ENCODE measurements around the gene TRAPPC11.
A peak's percentile ranks its signal among the peaks of the same experiment; 100 is the strongest.

Gene TRAPPC11

DNA sequence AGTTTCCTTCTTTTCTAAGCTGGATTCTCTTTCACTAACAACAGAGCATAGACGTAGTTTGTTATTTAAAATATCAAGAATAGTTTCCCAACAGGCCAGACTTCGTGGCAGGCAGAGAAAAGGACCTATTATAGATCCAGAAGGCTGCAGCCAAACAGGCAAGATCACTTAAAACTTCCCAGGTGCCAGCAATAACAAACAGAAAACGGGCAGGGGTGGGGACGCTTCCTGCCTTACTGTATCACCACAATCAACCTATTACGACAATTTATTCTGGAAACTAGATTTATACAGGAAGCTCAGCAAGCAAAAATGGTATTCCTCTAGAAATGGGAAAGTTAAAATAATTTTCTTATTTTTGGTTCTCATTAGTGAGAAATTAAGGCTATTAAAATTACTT lies 22.2 kb upstream of the TRAPPC11 start:
- no peak for DNase-seq (ENCODE audit: extremely low read depth in 1 of 2, low read depth in 1 of 2)

DNA sequence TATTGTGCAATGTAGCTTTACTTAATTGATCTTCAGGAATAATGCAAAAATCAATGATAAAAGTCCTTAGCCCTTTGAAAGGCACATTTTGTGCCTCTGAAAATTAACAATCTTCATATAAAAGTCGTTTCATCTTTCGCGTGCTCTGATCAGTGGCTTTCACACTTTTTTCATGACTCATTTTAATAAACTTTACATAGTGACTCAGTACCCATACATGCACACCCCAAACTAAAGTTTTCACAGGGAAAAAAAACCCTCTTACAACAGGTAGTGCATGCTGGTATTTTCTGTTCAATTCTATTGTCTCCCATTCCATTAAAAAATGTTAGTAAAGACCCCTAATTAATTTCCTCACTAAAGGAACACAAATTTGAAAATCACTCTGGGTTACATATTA lies 21.6 kb upstream of the TRAPPC11 start:
- DNase-seq (ENCODE audit: extremely low read depth in 1 of 2, low read depth in 1 of 2) = no peak

DNA sequence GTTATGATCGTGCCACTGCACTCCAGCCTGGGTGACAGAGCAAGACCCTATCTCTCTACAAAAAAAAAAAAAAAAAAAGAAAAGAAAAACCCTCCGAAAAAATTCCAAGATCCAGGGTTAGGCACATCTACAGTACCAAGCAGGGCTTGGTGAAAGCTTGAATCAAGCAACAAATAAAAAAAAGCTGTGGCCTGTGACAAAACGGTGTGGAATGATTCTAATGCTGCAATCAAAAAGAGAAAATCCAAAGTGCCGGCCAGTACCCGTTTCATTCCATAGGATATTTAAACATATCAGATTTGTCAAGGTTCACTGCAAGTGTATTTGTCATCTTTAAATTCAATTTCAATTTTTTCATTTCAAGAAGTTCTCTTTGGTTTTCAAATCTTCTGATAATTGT lies 20.7 kb upstream of the TRAPPC11 start:
- no peak for DNase-seq (ENCODE audit: extremely low read depth in 1 of 2, low read depth in 1 of 2)

DNA sequence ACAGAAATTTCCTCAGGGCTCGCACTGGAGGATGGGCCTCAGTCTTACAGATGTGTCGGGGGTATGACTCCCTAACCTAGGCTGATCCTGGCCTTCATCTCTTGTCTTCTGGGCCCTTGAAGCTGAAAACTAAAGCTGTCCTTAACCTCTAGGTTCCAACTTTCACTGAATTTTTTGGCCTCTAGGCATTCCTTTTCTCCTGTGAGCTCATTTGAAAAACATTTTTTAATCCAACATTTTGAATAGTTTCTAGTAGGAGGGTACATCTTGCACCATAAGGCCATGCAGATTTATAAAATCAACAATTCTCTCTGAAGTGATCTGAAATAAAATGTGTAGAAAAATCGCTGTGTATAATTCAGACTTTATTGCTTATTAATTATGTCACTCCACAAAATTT lies 19.8 kb upstream of the TRAPPC11 start:
- DNase-seq (ENCODE audit: extremely low read depth in 1 of 2, low read depth in 1 of 2) = no peak

DNA sequence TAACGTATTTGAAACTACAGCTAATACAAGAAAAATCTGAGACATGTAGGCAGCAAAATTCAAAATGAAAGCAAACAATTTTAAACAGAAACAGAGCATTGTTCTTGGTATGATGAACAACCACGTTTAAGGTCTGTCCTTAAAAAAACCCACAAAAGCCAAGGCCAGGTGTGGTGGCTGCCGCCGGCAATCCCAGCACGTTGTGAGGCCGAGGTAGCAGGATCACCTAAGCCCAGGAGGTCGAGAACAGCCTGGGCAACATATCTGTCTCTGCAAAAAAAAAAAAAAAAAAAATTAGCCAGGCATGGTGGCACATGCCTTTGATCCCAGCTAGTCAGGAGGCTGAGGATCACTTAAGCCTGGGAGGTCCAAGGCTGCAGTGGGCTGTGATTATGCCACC lies 13.8 kb upstream of the TRAPPC11 start:
- no peak for DNase-seq (ENCODE audit: extremely low read depth in 1 of 2, low read depth in 1 of 2)

DNA sequence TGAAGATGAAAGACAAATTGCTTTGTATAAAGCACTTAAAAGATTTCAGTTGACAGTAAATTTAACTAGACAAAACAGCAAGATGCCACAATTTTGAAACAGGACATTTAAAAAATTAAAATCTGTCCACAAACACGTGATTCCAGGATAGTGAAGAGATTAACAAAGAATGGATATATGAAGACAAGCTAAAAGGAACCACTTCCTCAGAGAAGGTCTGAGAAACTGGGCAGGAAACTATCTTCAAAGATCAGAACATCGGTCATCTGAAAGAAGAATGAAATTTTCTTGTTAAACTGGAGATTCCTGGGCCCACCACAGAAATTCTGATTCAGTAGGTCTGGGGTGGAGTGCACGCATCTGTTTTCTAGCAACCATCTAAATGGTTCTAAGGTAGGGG lies 1.5 kb upstream of the TRAPPC11 start:
- DNase-seq (ENCODE audit: extremely low read depth in 1 of 2, low read depth in 1 of 2) = no peak

DNA sequence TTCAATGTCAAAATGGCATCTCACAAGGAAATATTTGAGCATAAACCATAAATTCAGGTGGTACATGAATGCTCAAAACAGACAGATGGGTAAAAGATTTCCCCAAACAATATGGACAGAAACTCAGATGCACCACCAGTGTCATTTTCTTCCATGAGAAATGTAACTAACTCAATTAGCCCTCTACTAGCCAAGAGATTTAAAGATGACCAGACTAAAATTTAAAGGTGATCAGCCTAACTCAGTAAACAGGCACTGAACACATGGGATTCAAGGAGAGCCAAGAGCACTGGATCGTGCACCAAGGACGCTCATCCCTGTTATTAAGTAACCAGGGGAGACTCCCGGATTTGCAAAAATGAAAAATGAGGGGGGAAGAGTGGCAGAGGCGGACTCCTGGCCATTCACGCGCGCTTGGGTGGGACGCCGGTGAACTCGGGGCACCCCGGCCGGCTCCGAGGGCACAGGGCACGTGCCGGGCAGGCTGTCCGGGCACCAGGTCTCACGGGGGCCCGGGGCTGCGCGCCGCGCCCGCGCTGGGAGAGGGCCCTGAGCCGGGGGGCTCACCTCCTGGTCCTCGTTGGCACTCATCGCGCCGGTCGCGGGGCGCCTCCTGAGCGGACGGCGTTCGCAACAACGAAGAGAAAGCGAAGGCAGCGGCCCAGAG lies 598 bp upstream of the TRAPPC11 start:
- peak in 1 of 2 donors; percentile 4 for DNase-seq (ENCODE audit: extremely low read depth in 1 of 2, low read depth in 1 of 2)

DNA sequence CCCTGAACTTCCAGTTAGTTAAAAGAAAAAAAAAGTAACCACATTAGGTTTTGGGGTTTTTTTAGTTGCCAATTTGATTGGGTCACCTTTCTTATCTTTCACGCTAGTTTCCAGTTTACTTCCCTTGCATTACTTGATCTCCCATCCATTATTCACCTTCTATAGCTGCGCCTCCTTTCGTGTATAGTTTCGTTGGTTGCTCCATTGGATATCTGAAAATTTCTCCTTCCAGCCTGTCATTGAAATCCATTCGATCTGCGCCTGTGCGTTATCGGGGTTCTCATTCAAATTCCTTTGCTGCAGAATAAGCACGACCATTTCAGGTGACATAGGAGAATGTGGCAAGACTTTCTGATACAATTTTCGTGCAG lies 764 bp downstream of the TRAPPC11 start:
- DNase-seq (ENCODE audit: extremely low read depth in 1 of 2, low read depth in 1 of 2) = no peak

DNA sequence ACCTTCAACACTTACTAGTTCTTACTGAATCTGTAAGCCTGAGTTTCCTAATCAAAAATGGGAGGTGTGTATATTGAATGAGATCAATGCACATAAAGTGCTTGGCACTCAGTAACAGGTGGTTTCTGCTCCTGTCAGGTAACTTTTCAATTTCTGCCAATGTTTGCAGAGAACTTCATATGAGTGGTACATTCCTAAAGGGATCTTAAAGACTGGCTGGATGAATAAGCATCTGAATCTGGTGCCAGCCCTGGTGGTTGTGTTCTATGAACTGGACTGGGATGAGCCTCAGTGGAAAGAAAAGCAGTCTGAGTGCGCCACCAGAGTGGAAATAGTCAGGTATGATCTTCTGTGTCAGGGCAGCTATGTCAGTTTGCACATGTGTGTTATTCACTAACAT lies 7.0 kb downstream of the TRAPPC11 start:
- DNase-seq (ENCODE audit: extremely low read depth in 1 of 2, low read depth in 1 of 2) = no peak

GRCh38 chr4:183670251-183670650 lies 11.2 kb downstream of the TRAPPC11 start:
- no peak for DNase-seq (ENCODE audit: extremely low read depth in 1 of 2, low read depth in 1 of 2)

DNA sequence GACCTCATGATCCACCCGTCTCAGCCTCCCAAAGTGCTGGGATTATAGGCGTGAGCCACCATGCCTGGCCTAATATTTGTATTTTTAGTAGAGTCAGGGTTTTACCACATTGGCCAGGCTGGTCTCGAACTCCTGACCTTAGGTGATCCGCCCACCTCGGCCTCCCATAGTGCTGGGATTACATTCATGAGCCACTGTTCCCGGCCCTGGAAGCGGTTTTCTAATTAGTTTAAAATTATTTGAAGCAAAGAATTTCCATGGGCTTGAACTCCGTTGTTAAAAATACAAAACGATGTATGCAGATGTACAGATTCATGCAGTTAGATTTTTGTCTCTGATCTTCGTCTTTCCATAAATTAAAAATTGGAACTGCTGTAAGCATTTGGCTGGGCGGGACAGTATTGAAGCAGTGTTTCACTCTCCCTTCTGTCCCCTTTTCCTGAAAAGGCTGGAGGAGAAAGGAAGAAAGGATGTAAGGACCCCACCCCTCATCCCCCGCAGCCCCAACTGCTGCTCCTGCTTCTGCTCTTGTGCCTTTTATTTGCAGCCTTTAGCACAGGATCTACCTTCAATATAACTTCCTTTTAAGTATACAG lies 12.0 kb downstream of the TRAPPC11 start:
- no peak for DNase-seq (ENCODE audit: extremely low read depth in 1 of 2, low read depth in 1 of 2)

GRCh38 chr4:183674153-183674552 lies 15.1 kb downstream of the TRAPPC11 start:
- no peak for DNase-seq (ENCODE audit: extremely low read depth in 1 of 2, low read depth in 1 of 2)

GRCh38 chr4:183675625-183676024 lies 16.5 kb downstream of the TRAPPC11 start:
- DNase-seq (ENCODE audit: extremely low read depth in 1 of 2, low read depth in 1 of 2) = no peak

DNA sequence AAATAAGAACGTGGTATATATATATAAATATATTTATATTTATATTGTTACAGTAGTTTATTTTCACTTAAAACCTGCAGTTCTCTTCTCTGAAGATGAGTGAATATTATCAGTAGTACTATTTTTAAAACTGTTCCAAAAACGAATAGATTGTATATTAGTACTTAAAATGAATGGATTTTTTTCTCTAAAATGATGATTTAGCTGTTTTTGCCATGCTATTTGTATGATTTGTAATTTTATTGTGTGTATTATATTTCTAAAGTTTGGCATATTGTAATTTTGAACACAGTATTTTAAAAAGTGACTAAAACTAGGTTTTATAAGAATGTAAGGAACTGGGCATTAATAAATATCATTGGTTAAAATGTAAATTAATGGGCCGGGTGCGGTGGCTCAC lies 22.0 kb downstream of the TRAPPC11 start:
- DNase-seq (ENCODE audit: extremely low read depth in 1 of 2, low read depth in 1 of 2) = no peak

GRCh38 chr4:183686461-183686860 lies 27.4 kb downstream of the TRAPPC11 start:
- DNase-seq (ENCODE audit: extremely low read depth in 1 of 2, low read depth in 1 of 2) = no peak

GRCh38 chr4:183688216-183688615 lies 29.1 kb downstream of the TRAPPC11 start:
- no peak for DNase-seq (ENCODE audit: extremely low read depth in 1 of 2, low read depth in 1 of 2)

- DNase-seq (ENCODE audit: extremely low read depth in 1 of 2, low read depth in 1 of 2) = no peak
Observed at GRCh38 chr4:183691006-183691405, 31.9 kb downstream of the TRAPPC11 start.

DNA sequence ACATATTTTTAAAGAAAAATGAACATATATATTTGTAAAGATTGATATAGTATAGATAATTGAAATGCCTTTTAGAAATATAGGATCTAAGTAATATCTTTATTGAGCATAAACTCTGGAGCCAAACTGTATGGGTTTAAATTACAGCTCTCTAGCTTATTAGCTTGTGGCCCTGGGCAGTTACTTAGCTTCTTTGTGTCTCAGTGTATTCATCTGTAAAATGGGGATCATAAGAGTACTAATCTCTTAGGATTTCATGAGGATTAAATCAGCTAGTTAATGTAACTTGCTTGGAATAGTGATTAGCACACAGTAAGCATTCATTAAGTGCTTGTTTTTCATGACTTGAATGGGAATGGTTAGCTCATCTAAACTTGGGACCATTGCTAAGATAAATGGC lies 32.8 kb downstream of the TRAPPC11 start:
- DNase-seq (ENCODE audit: extremely low read depth in 1 of 2, low read depth in 1 of 2) = no peak

- no peak for DNase-seq (ENCODE audit: extremely low read depth in 1 of 2, low read depth in 1 of 2)
Observed at GRCh38 chr4:183698909-183699308, 39.8 kb downstream of the TRAPPC11 start.

- no peak for DNase-seq (ENCODE audit: extremely low read depth in 1 of 2, low read depth in 1 of 2)
Observed at GRCh38 chr4:183700407-183700806, 41.3 kb downstream of the TRAPPC11 start.

DNA sequence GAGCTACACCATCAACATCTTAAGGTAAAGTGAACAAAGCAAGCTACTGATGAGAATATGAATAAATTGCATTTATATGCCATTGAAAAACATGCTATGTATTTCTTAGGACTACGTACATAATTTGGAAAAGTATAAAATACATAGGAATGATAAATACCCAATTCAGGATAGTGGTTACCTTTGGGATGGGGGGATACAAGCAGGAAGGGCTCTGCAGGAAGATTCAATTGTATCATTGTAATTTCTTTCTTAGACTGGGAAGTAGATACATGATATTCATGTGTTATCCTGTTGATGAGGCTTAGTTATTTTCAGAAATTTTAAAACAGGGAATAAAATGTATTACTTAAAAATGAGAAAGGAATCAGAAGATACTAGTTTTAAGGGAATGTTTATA lies 43.4 kb downstream of the TRAPPC11 start:
- no peak for DNase-seq (ENCODE audit: extremely low read depth in 1 of 2, low read depth in 1 of 2)

- DNase-seq (ENCODE audit: extremely low read depth in 1 of 2, low read depth in 1 of 2) = no peak
Observed at GRCh38 chr4:183714626-183715025, 55.5 kb downstream of the TRAPPC11 start.

DNA sequence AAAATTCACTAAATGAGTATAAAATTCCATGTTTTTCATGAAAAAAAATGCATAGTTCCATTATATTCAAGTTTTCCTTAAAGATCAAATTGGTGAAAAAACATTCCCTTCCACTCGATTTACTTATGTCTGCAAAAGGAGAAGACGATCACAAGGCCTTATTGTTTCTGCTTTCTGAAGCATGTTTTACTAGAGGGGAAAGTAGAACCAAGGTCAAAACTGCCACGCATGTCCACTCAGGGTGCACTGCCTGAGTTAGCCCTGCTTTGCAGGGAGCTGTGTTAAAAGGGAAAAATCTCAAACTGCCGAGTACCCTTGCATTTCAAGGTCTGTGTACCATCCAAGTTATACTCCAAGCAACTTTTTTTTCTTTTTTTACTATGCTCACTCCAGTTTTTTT lies 57.2 kb downstream of the TRAPPC11 start:
- no peak for DNase-seq (ENCODE audit: extremely low read depth in 1 of 2, low read depth in 1 of 2)
